Sigmoid colon (tissue), 4 donors: ENCODE measurements around the gene RAB6D.
"Not testable (repeated sequence)": the region's sequence is repeated elsewhere in the genome, so short reads cannot be mapped to it uniquely, and the experiment has no call there.

Experiments used
- CTCF ChIP-seq, 4 experiments: fragments of 450-650 bp in 3 of 4; fragments of 200-600 bp in 1 of 4; IDR thresholded peaks; one replicate each; pipeline ENCODE4 v1.5.1; 2016 to 2019; ENCODE audit warnings: antibody characterized with exemption in 4 of 4, mild to moderate bottlenecking in 3 of 4, moderate library complexity in 2 of 4
- EP300 ChIP-seq, 4 donors: sonication (generic); formaldehyde crosslinking; IDR thresholded peaks; one replicate each; pipeline ENCODE4 v1.6.1; 2017; ENCODE audit warnings: antibody characterized with exemption in 4 of 4
- POLR2A ChIP-seq, 2 donors: fragments of 450-650 bp; IDR thresholded peaks; one replicate each; pipeline ENCODE4 v1.6.1; 2016; ENCODE audit warnings: antibody characterized with exemption in 2 of 2, mild to moderate bottlenecking in 2 of 2, moderate library complexity in 2 of 2

DNA sequence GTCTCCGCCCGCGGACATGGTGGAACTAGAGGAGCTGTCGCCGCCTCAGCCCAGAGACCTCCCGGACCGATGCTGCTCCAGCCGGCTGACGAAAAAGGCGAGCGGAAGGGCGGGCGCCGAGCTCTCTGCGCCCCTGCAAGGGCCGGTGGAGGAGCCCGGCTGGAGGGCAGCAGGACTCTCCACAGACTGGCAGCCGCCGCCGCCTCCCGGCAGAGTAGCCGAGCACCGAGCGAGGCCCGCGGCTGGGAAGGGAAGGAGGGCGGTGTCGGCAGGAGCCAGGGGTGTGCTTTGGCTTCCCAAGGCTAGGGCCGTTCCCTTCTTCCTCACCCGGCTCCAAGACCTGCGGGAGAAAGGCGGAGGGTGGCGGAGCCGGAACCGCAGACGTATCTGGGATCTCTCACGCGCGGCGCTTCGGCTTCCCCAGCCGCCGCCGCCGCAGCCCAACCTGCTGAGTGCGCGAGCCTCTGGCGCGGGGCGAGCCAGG lies at the start of gene RAB6D:
- not testable (repeated sequence) for TF ChIP-seq EP300, CTCF, POLR2A (IDR thresholded peaks at IDR 0.05)
